GM19193 (cell line): Measurements from ENCODE around the gene CDH13.

Experiments used
- POLR2A ChIP-seq: IDR thresholded peaks from 4 replicates; pipeline ENCODE4 v1.6.1; 2011; ENCODE audit not compliant: insufficient read depth, insufficient read length; ENCODE audit errors: extremely low read depth

Gene CDH13

DNA sequence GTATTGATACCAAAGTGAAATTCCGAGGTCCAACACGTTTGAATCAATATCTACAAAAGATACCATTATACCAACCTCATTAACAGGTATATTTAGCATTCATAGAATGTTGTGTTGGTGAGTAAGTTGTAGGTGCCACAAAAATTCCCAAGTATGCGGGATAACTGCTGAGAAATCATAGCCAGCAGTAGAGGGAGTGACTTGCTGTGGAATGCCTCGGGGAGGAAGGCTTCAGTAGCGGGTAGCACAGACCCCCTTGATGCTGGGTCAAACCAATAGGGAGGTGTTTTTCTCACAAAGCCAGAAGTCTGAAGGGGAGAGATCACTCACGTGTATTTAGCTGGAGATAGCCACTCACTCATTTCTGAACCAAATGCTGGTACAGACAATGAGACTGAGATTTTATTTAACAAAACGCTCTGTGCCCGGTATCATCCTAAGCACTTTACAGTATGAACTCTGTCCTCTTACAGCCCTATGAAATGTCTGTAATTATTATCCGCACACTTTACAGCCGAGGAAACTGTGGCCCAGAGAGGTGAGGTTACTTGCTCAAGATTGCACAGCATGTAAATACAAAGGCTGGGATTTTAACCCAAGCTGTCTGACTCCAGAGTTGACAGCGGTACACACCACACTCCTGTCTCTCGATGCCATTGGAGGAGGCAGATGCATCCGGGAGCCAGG lies 1204.1 kb downstream of the CDH13 start:
- no peak for TF ChIP-seq POLR2A

DNA sequence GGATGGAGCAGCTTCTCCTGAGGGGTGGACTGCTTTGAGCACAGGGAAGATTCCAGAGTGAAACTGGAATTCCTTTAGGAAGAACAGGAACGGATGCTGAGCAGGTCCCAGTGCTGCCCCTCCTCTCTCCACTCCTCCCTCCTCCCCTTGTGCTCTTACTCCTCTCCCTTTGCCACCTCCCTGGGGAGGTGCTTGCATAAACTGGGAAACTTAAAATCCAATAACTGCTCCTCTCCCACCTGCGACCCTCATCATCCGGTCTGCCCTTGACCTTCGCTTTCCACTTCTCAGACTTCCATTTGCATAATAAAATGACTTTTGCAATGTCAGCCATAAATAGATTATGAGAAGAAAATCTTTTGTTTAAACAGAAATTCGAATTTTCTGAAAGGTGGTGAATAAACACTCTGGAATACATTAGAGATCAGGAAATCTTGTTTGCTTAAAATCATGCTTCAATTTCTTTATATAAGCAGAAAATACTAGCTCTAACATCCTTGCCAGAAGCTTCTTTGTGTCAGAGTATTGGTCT lies 1204.8 kb downstream of the CDH13 start:
- TF ChIP-seq POLR2A: no peak

DNA sequence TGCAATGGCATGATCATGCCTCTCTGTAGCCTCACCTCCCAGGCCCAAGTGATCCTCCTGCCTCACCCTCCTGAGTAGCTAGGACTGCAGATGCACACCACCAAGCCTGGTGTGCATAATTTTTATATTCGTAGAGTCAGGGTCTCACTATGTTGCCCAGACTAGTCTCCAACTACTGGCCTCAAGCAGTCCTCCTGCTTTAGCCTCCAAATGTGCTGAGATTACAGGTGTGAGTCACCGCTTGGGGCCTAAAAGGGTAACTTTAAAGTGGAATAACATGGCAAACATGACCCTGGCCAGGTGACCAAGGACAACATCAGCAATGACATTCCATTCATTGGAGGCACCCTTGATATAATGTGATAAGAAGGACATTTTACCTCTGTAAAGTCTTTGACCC lies 1207.2 kb downstream of the CDH13 start:
- no peak for TF ChIP-seq POLR2A

DNA sequence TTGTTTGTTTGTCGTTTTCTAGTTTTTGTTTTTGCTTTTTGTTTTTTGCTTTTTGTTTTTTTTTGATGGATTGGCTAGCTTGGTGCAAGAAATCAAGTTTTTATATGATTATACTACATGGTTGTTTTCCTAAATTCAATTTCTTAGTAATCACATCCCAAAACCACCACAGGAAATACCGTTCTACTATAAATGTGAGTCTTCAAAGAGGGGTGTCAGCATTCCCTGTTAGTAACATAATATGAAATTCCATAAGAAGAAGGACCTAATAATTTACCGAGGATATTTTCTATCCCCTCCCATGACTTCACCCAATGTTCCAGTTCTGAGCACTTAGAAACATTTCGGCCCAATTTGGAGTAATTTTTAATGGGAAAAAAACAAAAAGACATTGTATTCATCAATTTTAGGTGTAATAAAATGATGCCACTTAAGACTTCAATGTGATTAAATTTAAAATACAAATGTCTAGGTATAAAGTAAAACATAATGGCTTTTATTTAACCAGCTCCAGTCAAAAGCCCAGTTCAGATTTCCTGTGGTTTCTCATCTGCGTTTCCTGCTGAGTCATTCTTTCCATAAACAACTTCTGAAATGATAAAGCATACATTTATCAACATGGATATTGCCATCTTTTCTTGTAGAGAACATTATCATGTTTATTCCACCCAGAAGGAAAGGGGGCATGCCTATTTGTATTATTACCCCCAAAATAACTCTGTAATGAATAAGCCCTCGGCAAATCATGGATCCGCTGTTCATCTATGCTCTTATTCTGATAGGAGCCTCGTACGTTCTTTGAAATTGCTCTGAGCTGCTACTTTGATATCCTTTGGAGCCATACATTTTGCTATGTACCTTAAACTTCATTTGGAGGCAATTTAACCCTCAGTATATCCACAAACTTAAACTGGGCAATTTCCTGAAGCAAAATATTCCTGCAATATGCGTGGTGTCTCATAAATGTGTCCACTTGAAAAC lies 1209.1 kb downstream of the CDH13 start:
- no peak for TF ChIP-seq POLR2A

DNA sequence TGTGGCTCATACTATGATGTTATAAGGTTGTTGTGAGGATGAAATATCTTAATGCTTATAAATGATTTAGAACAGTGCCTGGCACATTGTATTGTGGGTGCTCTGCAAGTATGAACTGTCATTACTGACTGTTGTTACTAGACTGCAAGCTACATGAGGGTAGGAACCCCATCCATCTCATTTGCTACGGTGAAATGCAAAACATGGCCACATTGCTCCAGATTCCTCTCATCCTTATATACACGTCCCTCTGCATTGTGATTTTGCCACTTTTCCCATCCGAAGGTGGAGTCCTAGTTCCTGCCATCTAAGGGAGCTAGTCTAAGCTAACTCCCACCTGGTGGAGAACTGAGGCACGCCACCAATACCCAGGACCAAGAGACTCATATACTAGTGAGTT lies 1210.8 kb downstream of the CDH13 start:
- no peak for TF ChIP-seq POLR2A

DNA sequence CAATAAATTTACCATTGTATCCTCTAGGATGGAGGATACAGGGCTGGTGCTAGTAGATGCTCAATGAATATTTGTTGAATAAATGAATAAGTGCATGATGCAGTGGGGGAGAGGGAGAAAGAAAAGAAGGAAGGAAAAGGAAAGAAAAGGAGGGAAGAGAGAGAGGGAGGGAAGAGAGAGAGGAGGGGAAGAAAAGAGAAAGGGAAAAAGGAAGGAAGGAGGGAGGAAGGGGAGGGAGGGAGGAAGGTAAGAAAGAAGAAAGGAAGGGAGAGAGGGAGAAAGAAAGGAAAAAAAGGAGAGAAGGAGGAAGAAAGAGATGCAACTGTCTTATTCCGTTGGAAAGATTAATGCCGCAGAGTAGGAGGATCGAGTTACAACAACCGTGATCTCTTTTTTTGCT lies 1211.4 kb downstream of the CDH13 start:
- TF ChIP-seq POLR2A: no peak

DNA sequence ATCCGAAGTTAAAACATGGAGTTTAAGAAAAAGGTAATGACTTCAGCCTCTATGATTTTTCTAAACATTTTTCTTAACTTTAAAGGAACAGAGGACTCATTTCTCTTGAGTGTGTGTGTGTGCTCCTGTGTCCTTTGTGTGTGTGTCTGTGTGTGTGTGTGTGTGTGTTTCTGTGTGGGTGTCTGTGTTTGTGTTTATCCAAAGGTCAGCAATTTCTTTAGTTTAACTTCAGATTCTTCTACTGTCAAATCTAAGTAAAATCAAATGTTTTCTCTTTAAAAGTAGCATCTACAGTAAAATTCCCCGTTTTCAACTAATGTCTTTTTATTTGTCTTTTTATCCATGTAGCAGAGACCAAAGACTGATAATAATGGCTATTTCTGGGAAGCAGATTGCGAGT lies 1212.8 kb downstream of the CDH13 start:
- no peak for TF ChIP-seq POLR2A

DNA sequence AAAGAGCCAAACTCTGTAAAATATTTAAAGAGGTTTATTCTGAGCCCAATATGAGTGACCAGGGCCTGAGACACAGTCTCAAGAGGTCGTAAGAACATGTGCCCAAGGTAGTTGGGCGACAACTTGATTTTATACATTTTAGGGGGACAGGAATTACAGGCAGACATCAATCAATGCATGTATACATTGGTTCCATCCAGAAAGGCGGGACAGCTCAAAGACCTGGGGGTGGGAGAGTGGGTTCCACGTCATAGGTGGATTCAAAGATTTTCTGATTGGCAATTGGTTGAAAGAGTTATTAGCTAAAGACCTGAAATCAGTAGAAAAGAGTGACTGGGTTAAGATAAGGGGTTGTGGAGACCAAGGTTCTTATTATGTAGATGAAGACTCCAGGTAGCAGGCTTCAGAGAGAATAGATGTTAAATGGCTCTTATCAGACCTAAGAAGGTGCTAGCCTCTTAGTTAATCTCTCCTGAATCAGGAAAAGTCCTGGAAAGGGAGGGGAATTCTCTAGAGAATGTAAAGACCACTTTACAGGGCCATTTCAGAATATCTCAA lies 1213.4 kb downstream of the CDH13 start:
- no peak for TF ChIP-seq POLR2A

DNA sequence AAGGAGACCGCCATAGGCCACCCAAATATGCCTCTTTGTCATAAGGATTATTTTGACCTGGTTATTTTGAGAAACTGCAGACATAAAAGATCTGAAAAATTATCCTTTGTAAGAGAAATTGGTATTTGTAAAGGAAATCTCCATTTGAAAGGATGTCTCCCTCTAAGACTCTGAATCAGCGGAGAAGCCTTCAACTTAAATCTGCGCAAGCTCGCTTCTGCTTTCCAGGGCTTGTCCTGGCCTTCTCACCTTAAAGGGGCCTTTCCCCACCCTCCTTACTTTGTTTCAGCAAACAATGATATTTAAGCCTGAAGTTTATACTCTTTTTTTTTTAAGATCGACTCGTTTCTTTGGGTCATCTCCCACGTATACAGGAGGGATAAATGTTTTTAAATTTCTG lies 1215.5 kb downstream of the CDH13 start:
- TF ChIP-seq POLR2A: no peak

DNA sequence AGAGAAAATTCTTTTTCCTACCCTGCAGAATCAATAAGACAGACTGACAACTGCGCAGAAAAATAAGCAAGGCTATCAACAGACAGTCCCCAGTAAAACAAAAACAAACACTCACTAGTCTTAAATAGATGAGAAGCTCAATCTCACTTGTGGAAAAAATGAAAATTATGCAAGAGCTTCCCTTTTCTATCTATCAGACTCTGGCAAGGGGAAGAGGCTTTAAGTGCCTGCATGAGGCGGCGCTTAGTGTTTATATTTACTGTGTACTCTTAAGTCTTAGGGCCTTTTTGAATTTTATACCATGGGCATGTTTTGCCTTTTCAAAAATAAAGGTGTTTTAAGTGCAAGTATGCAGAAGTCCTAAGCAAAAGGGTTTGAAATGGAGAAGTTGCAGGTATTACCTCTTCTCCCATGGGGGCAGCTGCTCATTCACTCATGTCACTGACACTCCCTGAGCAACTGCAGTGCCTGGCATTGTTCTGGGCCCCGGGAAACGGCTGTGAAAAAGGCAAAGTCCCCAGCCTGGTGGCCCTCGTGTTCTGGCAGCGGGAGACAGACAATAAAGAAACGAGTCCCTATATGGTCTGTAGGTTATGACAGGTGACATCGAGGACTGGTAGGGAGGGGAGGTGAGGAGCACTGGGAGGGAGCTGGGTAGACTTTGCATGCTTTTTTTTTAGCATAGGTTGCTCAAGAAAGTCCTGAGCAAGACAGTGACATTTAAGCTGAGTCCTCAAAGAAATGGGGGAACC lies 1216.2 kb downstream of the CDH13 start:
- TF ChIP-seq POLR2A: no peak

DNA sequence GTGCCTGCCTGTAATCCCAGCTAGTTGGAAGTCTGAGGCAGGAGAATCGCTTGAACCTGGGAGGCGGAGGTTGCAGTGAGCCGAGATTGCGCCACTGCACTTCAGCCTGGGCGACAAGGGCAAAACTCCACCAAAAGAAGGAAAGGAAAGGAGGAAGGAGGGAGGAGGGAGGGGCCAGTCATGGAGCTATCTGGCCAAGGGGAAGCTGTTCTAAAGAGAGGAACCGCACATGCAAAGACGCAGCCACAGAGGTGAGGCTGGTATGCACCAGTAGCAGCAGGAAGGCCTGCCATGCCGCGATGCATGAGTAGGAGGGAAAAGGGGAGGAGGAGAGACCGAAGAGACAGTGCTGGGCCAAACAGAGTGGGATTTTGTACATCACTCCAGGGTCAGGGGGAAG lies 1216.9 kb downstream of the CDH13 start:
- no peak for TF ChIP-seq POLR2A

DNA sequence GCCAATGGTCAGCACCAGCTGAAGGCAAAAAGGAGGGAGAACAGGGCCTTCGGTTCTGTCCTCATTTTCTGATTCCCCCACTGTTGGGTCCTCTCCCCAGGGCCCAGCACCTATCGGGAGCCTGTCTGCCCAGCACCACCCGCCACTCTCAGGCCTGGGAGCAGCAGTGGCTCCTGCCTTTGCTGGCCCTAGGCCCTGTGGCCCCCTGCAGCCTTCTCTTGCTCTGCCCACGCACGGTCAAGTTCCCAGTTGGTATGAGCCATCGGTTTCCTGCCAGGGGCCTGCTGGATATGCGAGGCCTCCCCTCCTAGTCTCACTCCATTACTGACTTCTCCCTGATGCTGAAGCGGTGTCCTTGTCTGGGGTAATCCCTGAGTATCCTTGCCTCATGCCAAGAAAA lies 1218.5 kb downstream of the CDH13 start:
- no peak for TF ChIP-seq POLR2A

DNA sequence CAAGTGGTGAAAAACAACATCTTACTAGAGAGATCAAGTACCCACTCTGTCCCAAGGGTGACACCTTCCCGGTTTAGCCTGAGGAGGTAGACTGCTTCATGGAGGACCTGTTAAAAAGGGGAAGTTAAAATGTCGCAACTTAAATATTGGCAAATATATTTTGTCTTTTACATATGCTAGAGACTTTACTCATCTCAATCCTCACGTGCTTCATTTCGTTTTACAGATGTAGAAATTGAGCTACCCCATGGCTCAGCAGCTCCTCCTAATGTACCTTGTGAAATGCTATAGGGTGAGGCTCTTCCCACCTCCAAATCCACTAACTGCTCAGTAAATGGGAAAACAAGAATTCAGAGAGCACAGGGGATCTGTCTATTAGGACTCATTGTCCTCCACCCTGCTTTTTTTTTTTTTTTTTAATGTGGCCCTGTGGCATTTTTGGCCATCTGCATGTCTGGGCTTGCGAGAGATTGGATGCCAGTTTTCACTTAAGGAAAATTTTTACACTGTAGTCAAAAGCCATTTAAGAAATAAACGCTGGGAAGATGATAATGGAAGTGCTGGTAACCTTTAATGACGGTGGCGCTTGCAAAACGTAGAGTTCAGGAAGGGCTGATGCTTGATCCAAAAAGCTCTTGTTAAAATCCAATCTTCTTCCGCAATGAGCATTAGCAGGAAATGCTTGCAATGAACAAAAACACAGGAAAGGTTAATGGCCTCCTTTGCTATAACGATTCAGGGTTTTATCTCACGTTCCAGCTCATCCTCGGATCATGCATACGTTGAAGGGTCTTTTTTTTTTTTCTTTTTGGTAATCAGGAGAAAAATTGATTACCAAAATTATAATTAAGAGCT lies 1220.8 kb downstream of the CDH13 start:
- no peak for TF ChIP-seq POLR2A

DNA sequence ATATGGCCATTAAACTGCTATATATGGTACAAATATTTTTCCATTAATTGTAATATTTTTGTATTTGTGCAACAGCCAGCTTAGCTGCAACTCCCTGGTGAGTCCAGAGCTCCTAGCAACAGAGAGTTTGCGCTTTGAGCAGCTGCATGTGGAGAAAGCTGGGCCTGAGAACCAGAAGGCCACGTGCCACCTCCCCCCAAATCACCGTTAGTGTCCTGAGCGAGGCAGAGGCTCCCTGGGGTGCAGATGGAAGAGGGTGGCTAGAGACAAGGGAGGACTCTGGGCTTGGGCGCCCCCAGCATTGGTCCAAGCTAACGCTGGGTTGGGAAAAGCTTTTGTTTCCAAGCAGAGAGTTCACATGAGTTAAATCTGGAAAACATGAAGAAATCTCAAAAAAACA lies 1222.7 kb downstream of the CDH13 start:
- TF ChIP-seq POLR2A: no peak
